A549 treated with CORT108297 at 1 μM for 4 hours (cell line): ENCODE measurements around the gene HNRNPU. TPM values are rescaled to one million over a fixed set of nuclear protein-coding genes. Genes with fewer than 3 reads are reported as not detected.

Experiments used
- total RNA-seq: library from RNA; stranded (reverse); fragments of 200-300 nt; extraction: Qiagen RNA extraction; gene quantifications from 5 replicates; pipeline ENCODE4 v1.2.3, GENCODE V29; 2022

HNRNPU gene
- total RNA-seq, result 332 to 474 TPM (median 340 TPM) in 5 replicates

GRCh38 chr1:244864253-244865027, at the start of gene HNRNPU:
Gene HNRNPU, minus strand, starts transcription at chr1:244864543. Its CDS starts 236 bp downstream, at chr1:244864307.

DNA sequence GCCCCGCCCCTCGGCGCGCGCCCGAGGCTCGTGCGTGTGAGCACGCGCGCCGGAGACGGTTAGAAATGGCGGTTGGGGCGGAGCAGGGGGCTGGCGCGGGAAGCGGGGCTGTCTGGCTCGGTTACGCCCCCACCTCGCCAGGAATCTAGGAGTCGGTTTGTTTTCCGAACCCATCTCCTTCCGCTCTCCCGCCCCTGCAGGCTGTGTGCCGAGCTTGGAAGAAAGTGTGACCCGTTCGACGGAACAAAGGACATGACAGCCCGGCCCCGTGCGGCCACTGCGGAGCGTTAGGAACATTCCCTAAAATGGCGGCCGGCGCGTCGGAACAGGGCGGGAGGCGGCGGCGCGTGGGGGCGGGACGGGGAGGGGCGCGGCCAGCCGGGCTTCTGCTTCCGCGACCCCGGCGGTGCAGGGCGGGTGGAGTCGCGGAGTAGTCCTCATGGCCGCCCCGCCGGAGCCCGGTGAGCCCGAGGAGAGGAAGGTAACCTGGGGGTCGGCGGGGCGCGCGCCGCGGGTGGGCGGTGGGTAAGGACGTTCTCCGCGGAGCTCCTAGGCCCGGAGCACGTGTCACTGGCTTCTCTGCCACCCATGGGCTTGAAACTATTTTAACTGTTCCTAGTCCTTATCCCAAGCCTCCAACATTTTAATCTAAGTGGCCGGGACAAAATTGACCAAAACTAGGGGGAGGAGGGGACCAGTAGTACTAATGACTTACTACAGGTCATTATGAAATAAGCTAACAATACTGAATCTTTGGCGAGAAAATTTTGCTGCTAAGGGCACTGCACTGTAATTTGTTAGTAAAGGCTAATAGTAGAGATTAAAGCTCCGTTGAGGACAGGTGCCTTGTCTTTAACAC, 28.8 kb downstream of the HNRNPU start, which contains the start of gene COX20:
Gene COX20 (plus strand): TSS at position 383 of the 859 bp plus-strand sequence. CDS start 57 bp downstream, at position 440.

Other genes with a start within 250 kb of the HNRNPU start
- 27.1 to 34.2 TPM (median 30.5 TPM) in 5 replicates for gene DESI2, start 211.4 kb downstream of the HNRNPU start, total RNA-seq
- 43.1 to 49.4 TPM (median 46.6 TPM) in 5 replicates for gene COX20, start 28.9 kb downstream of the HNRNPU start, total RNA-seq